GM18909 (cell line): ENCODE measurements around the gene DESI1.
A peak's percentile ranks its signal among the peaks of the same experiment; 100 is the strongest.
"Not testable (repeated sequence)": the region's sequence is repeated elsewhere in the genome, so short reads cannot be mapped to it uniquely, and the experiment has no call there.

ENCODE experiments used
- ATAC-seq: cut with Tn5 transposase; IDR thresholded peaks from one replicate; pipeline ENCODE4 v1.9.1; 2021; ENCODE audit warnings: mild to moderate bottlenecking; ENCODE audit not compliant: unreplicated experiment, poor library complexity

DESI1 gene

DNA sequence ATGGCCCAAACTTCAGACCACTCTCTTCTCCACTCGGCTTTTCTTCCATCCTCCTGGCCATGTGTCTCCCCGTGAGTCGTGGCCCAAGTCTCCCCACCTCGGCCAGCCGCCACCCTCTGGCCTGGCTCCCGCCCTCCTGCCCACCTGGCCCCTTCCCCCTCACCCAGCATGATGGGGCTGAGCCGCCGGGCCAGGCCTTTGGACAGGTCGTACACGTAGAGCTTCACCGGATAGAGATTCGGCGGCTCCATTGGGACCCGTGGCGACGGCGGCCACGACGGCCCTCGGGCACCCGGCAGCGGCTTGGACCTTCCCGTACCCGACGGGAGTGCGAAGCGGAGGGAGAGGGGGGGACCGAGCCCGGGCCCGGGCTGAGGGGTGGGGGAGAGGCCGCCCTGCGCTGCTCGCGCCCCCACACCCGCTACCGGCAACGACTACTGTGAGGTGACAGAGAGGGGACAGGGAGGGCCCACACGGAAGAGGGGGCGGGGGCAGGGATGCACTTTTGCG lies at the start of gene DESI1:
TSS of gene DESI1 (minus strand) at position 455 of the 510 bp plus-strand sequence. CDS start at position 251, 204 bp downstream.
- ATAC-seq = peak; percentile 26

DNA sequence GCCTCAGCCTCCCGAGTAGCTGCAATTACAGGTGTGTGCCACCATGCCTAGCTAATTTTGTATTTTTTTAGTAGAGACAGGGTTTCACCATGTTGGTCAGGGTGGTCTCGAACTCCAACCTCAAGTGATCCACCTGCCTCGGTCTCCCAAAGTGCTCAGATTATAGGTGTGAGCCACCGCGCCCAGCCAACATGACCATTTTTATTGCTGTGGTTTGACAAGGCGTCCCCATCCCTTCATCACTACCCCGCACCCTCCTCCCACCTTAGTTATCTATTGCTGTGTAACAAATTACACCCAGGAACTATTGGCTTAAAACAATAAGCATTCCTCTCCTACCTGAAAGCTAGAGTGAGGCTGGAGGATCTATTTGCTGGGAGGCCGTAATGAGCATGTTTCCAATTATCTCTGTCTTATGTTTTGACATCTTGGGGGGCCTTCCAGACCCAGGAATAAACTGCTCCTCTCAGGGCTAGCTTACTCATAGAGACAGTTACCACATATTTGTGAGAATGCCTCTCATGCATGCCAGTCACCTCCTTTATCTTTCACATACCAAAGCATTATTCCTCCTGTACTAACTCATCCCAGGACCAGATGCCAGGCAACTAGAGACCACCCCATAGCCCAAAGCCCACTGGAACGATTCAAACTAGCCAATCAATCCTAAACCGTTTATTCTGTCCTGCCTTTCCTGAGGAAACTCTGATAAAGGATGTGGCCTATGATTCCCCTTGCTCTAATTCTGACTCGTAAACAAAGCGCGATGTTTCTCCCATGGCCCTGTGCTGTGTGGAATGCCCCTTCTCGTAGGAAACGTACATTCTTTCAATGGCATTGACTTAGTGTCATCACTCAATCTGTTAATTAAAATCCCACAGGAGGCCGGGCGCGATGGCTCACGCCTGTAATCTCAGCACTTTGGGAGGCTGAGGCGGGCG lies 48.4 kb upstream of the DESI1 start:
- ATAC-seq = no peak

DNA sequence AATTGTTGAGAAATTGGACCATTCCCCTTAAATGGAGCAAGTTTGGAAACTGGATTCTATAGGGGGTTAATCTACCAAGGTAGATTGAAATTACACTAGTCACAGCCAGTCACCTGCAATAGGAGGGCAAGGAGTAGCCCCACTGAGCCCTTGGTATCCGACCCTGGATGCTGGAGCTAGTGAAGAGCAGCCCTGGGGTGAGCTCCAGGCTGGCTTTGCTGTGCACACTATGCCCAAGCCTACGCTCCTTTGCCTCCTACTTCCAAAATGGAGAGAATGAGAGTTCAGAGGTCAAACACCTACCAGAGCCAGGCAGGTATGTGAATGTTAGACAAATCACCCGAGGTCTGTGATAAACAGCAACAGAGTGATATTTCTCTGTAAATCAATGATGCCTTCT lies 44.1 kb upstream of the DESI1 start:
- no peak for ATAC-seq

- no peak for ATAC-seq
Observed at GRCh38 chr22:41664490-41664889, 43.6 kb upstream of the DESI1 start.

DNA sequence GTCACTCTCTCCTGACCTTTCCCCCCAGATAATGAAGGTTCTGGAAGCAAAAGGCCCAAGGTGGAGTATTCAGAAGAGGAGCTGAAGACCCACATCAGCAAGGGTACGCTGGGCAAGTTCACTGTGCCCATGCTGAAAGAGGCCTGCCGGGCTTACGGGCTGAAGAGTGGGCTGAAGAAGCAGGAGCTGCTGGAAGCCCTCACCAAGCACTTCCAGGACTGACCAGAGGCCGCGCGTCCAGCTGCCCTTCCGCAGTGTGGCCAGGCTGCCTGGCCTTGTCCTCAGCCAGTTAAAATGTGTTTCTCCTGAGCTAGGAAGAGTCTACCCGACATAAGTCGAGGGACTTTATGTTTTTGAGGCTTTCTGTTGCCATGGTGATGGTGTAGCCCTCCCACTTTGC lies 42.8 kb upstream of the DESI1 start:
- not testable (repeated sequence) for ATAC-seq

DNA sequence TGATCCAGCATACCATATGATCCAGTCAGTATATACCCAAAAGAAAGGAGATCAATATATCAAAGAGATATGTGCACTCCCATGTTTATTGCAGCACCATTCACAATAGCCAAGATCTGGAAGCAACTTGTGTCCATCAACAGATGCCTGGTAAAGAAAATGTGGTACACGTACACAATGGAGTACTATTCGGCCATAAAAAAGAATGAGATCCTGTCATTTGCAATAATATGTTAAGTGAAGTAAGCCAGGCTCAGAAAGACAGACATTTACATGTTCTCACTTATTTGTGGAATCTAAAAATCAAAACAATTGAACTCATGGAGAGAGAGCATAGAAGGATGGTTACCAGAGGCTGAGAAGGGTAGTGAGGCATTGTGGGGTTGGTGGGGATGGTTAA lies 40.9 kb upstream of the DESI1 start:
- ATAC-seq = no peak

DNA sequence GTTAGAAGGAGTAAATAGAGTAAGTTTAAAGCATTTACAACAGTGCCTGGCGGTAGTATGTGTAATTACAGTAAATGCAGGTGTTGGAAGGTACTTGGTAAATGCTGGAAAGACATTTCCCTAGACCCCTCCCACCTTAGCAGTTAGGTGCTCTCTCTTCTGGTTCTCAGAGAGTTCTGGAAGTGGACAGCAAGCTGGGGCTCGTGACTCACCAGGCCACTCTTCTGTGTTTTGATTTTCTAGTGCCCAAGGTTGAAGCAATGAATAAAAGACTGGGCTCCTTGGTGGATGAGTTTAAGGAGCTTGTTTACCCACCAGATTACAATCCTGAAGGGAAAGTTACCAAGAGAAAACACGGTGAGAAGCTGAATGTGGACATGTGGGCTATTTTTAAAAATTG lies 40.2 kb upstream of the DESI1 start:
- ATAC-seq = no peak

- ATAC-seq = no peak
Observed at GRCh38 chr22:41660416-41660815, 39.6 kb upstream of the DESI1 start.

GRCh38 chr22:41659941-41660340 lies 39.1 kb upstream of the DESI1 start:
- ATAC-seq = no peak

- no peak for ATAC-seq
Observed at GRCh38 chr22:41658869-41659268, 38.0 kb upstream of the DESI1 start.

DNA sequence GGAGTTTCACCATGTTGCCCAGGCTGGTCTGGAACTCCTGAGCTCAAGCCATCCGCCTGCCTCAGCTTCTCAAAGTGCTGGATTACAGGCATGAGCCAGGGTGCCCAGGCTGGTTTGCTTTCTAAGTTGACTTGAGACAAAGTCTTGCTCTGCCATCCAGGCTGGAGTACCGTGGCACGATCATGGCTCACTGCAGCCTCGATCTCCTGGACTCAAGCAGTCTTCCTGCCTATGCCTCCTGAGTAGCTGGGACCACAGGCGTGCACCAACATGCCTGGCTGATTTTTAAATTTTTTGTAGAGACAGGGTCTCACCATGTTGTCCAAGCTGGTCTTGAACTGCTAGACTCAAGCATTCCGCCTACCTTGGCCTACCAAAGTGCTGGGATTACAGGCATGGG lies 36.9 kb upstream of the DESI1 start:
- ATAC-seq = no peak

DNA sequence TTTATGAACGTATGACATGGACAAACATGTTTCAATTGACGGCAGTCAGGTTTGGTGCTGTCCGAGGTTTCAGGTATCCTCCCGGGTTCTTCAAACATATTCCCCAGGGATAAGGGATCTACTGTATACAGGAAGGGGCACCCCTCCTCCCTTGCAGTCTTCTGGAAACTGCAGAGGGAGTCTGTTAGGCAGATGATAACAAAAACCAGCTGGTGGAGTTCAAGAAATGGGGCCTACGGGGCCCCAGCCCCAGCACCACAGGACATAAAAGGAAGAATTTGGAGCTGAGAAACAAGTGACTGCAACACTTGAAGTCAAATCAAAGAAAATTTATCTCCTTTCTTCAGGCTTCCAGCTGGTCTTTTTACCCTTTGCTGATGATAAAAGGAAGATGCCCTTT lies 35.7 kb upstream of the DESI1 start:
- no peak for ATAC-seq

DNA sequence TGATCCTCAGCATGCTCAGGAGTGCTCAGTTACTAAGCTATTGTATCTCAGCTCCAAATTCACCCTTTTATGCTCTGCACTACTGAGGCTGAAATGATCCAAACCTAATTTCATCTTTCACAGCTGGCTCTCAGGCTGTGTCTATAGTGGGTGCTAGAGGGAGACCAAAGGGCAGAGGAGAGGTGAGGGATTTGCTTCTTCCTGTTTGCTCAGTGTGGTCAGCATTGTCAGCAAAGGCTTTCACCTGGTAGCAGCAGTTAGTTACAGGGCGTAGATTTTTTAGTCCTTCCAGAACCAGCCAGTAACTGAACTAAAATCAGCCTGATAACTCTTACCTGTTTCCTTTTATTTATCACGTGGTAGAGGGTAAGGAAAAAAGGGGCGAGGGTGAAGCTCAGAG lies 33.5 kb upstream of the DESI1 start:
- ATAC-seq = no peak

DNA sequence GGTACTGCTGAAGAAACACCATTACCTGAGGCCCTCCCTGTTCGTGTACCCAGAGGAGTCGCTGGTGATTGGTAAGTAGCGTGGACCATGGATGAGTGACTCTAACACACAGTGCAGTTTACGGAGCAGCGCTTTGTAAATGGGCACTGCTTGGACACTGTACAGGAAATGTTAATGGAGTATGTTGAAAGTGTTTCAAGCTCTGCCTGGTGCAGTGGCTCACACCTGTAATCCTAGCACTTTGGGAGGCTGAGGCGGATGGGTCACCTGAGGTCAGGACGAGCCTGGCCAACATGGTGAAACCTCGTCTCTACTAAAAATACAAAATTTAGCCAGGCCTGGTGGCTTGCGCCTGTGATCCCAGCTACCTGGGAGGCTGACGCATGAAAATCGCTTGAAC lies 30.0 kb upstream of the DESI1 start:
- no peak for ATAC-seq

- no peak for ATAC-seq
Observed at GRCh38 chr22:41650229-41650628, 29.4 kb upstream of the DESI1 start.

- no peak for ATAC-seq
Observed at GRCh38 chr22:41648432-41648831, 27.6 kb upstream of the DESI1 start.

GRCh38 chr22:41647771-41648170 lies 26.9 kb upstream of the DESI1 start:
- ATAC-seq = no peak

GRCh38 chr22:41642331-41643110 lies 21.7 kb upstream of the DESI1 start:
- no peak for ATAC-seq

DNA sequence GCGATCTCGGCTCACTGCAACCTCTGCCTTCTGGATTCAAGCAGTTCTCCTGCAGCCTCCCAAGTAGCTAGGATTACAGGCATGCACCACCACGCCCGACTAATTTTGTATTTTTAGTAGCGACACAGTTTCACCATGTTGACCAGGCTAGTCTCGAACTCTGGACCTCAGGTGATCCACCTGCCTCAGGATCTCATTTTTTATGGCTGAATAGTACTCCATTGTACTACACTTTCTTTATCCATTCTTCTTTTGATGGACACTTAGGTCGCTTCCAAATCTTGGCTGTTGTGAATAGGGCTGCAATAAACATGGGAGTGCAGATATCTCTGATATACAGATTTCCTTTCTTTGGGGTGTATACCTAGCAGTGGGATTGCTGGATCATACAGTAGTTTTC lies 21.0 kb upstream of the DESI1 start:
- no peak for ATAC-seq

DNA sequence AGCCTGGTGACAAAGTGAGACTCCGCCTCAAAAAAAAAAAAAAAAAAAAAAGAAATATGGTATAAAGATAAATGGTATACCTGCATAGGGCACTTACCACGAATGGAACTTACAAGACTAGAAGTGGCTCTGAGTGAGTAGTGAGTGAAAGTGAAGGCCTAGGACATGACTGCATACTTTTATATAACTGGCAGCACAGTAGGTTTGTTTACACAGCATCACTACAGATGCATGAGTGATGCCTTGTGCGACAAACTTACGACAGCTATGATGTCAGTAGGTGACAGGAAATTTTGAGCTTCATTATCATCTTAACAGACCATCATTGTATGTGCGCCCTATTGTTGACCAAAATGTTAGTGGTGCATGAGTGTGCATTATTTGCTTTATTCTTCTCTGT lies 17.9 kb upstream of the DESI1 start:
- no peak for ATAC-seq

- ATAC-seq = no peak
Observed at GRCh38 chr22:41638124-41638523, 17.3 kb upstream of the DESI1 start.
